ENCODE measurements around the gene CCL15.

Gene CCL15

DNA sequence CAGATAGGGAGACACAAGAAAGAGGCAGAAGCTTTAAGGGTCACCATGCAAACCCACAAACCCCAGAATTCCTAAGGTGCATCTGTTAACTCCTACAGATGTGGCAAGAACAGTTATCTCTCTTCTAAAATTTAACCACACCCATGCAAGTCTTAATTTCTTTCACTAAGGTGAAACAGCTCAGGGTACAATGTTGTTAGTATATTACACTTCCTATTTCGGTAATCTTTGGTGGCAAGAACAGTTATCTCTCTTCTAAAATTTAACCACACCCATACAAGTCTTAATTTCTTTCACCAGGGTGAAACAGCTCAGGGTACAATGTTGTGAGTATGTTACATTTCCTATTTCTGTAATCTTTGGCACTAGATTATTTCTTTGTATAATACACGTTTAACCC is 9.8 kb upstream of the CCL15 start:
- no peak for DNase-seq (ENCODE audit: low read depth in 1 of 2, low spot score in 1 of 2)
- no peak overlapping the region for H3K4me3 ChIP-seq (replicated peaks; ENCODE audit: insufficient read depth, low read length)
- no peaks in the 10 kb centered on the region for H3K27me3 ChIP-seq (ENCODE audit: insufficient read depth, poor library complexity, severe bottlenecking)
- no peak overlapping the region for H3K27ac ChIP-seq (replicated peaks)
- TF ChIP-seq REST (IDR thresholded peaks at IDR 0.05; ENCODE audit: insufficient replicate concordance, low read depth) (no peak), SPI1 (IDR thresholded peaks at IDR 0.05; ENCODE audit: borderline replicate concordance, low read depth) (no peak; the same call in 1 of the 2 replicates), CTCF (IDR thresholded peaks at IDR 0.05; ENCODE audit: insufficient read depth, low read length) (no peak), GABPA (IDR thresholded peaks at IDR 0.05; ENCODE audit: low read depth) (no peak), POLR2AphosphoS5 (IDR thresholded peaks at IDR 0.05; ENCODE audit: low read depth) (no peak)

- TF ChIP-seq CTCF (IDR thresholded peaks at IDR 0.05; ENCODE audit: insufficient read depth, low read length) (no peak), POLR2AphosphoS5 (IDR thresholded peaks at IDR 0.05; ENCODE audit: low read depth) (no peak), GABPA (IDR thresholded peaks at IDR 0.05; ENCODE audit: low read depth) (no peak), SPI1 (IDR thresholded peaks at IDR 0.05; ENCODE audit: borderline replicate concordance, low read depth) (no peak), REST (IDR thresholded peaks at IDR 0.05; ENCODE audit: insufficient replicate concordance, low read depth) (no peak)
- Histone ChIP-seq H3K4me3 (replicated peaks; ENCODE audit: insufficient read depth, low read length) (no peak overlapping the region), H3K27me3 (ENCODE audit: insufficient read depth, poor library complexity, severe bottlenecking) (no peaks in the 10 kb centered on the region), H3K27ac (replicated peaks) (no peak overlapping the region)
- no peak for DNase-seq (ENCODE audit: low read depth in 1 of 2, low spot score in 1 of 2)
Observed at GRCh38 chr17:36008998-36009665, 7.8 kb upstream of the CCL15 start.

DNA sequence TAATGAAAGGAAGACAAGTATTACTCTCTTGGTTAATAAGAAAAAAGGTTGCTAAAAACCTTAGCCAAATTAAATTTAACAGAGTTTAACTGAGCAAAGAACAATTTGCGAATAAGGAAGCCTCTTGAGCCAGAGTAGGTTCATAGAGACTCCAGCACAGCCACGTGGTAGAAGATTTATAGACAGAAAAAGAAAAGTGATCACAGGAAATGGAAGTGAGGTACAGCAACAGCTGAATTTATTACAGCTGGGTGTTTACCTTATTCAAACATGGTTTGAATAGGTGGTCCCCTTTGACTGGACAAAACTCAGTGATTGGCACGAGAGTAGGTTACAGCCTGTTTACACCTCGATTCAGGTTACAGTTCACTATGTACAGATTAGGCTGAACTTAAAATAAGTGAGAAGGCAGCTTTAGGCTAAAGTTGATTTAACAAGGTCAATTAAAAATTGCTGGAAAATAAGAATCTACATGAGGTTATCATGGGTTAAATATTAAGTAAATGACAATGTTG is 3.3 kb upstream of the CCL15 start:
- DNase-seq (ENCODE audit: low read depth in 1 of 2, low spot score in 1 of 2), result no peak
- H3K27ac ChIP-seq (replicated peaks), result 0 out of 2 replicates have a peak overlapping the region, but pooled peaks have one; percentile 23
- H3K27me3 ChIP-seq (ENCODE audit: insufficient read depth, poor library complexity, severe bottlenecking), result no peaks in the 10 kb centered on the region
- no peak for TF ChIP-seq SPI1 (IDR thresholded peaks at IDR 0.05; ENCODE audit: borderline replicate concordance, low read depth)
- no peak for TF ChIP-seq REST (IDR thresholded peaks at IDR 0.05; ENCODE audit: insufficient replicate concordance, low read depth)
- TF ChIP-seq GABPA (IDR thresholded peaks at IDR 0.05; ENCODE audit: low read depth), result no peak
- TF ChIP-seq POLR2AphosphoS5 (IDR thresholded peaks at IDR 0.05; ENCODE audit: low read depth), result no peak
- TF ChIP-seq CTCF (IDR thresholded peaks at IDR 0.05; ENCODE audit: insufficient read depth, low read length), result no peak
- no peak overlapping the region for H3K4me3 ChIP-seq (replicated peaks; ENCODE audit: insufficient read depth, low read length)
